Measurements from ENCODE around the gene MOSMO. TPM values are rescaled to one million over a fixed set of nuclear protein-coding genes. Genes with fewer than 3 reads are reported as not detected.

MOSMO gene
- total and polyA plus RNA-seq, 9 of the 15 experiments (the other 6 are each of a cell fraction or from before 2014, with no cell fraction given) = 1.9 to 13.3 (median 7.7) TPM

DNA sequence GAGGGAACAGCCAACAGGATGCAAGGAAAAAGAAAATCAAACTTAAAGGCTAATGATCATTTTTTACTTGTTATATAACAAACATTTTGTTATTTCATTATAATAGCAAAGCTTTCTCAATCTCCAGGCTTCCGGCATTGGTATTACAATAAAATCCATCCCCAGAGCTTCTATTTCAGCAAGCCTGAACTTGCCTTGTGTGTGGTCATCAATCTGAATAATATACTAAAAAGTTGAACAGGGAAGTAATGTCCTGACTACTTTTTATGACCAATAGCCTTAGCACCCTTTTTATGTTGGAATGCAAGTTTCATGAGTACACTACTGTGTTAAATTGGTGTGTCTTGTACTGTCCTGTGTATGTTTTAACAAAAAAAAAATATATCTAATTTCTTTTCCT lies 57.3 kb downstream of the MOSMO start:
- ATAC-seq = no peak
- CTCF ChIA-PET (ENCODE audit: low intra/inter-chr PET ratio) = no interaction called here
- Histone ChIP-seq H3K4me1 (replicated peaks in 1 of 2; ENCODE audit: control insufficient read depth in 2 of 2, insufficient read depth in 2 of 2, low read length in 2 of 2) (no peaks in the 10 kb centered on the region), H3K9ac (ENCODE audit: insufficient read depth in 1 of 2, low read depth in 2 of 2, low read length in 2 of 2) (no peak overlapping the region), H3K9me1 (ENCODE audit: control insufficient read depth, insufficient read depth, low read length) (no peaks in the 10 kb centered on the region), H3K79me2 (ENCODE audit: control insufficient read depth, insufficient read depth, low read length) (no peaks in the 10 kb centered on the region), H3K4me2 (ENCODE audit: insufficient read depth, low read length) (no peak overlapping the region), H2AFZ (ENCODE audit: low read depth, low read length) (no peak overlapping the region), H3K4me3 (no peak overlapping the region), H3K36me3 (ENCODE audit: control insufficient read depth, insufficient read depth, low read length) (no peaks in the 10 kb centered on the region), H3K9me3 (replicated peaks; ENCODE audit: control insufficient read depth, insufficient read depth, low read depth, low read length) (0 out of 2 replicates have a peak, but pooled peaks cover 1% of the 10 kb centered on the region), H4K20me1 (replicated peaks; ENCODE audit: control insufficient read depth, insufficient read depth, low read length) (no peaks in the 10 kb centered on the region), H3K27me3 (ENCODE audit: control insufficient read depth in 2 of 2, insufficient read depth in 2 of 2, low read length in 2 of 2) (no peaks in the 10 kb centered on the region), H3K27ac (ENCODE audit: extremely low read depth, low read depth, low read length) (no peak overlapping the region)
- DNase-seq (ENCODE audit: extremely low read depth in 1 of 4, low spot score in 3 of 4) = no peak
- FAIRE-seq = no peak
- 100% methylated on average over 1 of the region's 1 CpG for WGBS (ENCODE audit: insufficient coverage, low coverage, missing lambda C conversion rate)
- intact Hi-C loops (cut with micrococcal nuclease) (no loop called here), in situ Hi-C loops (cut with MboI) (no loop called here)
- BruUV-seq (replicated peaks) = no TSS peak
- POLR2A ChIA-PET = interaction anchor here (0.7 to 1.1 kb wide), 2 partner anchors 10 to 40 kb away, joined by 3 read pairs; no protein-coding TSS in a partner anchor
- TF ChIP-seq FOS (IDR thresholded peaks at IDR 0.05; ENCODE audit: extremely low read depth, insufficient read length) (no peak), YY1 (IDR thresholded peaks at IDR 0.05; ENCODE audit: borderline replicate concordance in 1 of 3, control insufficient read depth in 1 of 3, extremely low read depth in 1 of 3, insufficient read depth in 3 of 3, insufficient read length in 1 of 3, insufficient replicate concordance in 2 of 3, low read depth in 1 of 3, low read length in 2 of 3) (no peak), WHSC1 (IDR thresholded peaks at IDR 0.05; ENCODE audit: low read length) (no peak), ZFX (CRISPR knock-in tag; IDR thresholded peaks at IDR 0.05) (no peak), SNRNP70 (optimal IDR thresholded peaks at IDR 0.05; ENCODE audit: low read depth, low read length) (no peak), HMGN3 (IDR thresholded peaks at IDR 0.05; ENCODE audit: borderline replicate concordance, extremely low read depth, insufficient read length, low read depth, low read length) (no peak), ETS2 (tag; IDR thresholded peaks at IDR 0.05; ENCODE audit: borderline replicate concordance, poor library complexity, severe bottlenecking) (no peak), ZNF668 (CRISPR knock-in tag; IDR thresholded peaks at IDR 0.05) (no peak), RUNX1 (IDR thresholded peaks at IDR 0.05; ENCODE audit: low read depth) (no peak), SMAD4 (CRISPR knock-in tag; conservative IDR thresholded peaks at IDR 0.05) (no peak), NFE2L1 (tag; IDR thresholded peaks at IDR 0.05; ENCODE audit: borderline replicate concordance, low read depth) (no peak), TEAD4 (IDR thresholded peaks at IDR 0.05; ENCODE audit: low read length) (no peak), TEAD4 (CRISPR knock-in tag; IDR thresholded peaks at IDR 0.05; ENCODE audit: borderline replicate concordance) (no peak)
- TF ChIP-seq, protein P1, sequence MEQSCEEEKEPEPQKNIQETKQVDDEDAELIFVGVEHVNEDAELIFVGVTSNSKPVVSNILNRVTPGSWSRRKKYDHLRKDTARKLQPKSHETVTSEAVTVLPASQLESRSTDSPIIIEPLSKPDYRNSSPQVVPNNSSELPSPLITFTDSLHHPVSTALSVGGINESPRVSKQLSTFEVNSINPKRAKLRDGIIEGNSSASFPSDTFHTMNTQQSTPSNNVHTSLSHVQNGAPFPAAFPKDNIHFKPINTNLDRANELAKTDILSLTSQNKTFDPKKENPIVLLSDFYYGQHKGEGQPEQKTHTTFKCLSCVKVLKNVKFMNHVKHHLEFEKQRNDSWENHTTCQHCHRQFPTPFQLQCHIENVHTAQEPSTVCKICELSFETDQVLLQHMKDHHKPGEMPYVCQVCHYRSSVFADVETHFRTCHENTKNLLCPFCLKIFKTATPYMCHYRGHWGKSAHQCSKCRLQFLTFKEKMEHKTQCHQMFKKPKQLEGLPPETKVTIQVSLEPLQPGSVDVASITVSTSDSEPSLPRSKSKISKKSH (CRISPR knock-in tag; IDR thresholded peaks at IDR 0.05) = no peak
- TF ChIP-seq, protein P2, sequence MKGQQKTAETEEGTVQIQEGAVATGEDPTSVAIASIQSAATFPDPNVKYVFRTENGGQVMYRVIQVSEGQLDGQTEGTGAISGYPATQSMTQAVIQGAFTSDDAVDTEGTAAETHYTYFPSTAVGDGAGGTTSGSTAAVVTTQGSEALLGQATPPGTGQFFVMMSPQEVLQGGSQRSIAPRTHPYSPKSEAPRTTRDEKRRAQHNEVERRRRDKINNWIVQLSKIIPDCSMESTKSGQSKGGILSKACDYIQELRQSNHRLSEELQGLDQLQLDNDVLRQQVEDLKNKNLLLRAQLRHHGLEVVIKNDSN (CRISPR knock-in tag; IDR thresholded peaks at IDR 0.05) = no peak
- TF ChIP-seq, protein P3, sequence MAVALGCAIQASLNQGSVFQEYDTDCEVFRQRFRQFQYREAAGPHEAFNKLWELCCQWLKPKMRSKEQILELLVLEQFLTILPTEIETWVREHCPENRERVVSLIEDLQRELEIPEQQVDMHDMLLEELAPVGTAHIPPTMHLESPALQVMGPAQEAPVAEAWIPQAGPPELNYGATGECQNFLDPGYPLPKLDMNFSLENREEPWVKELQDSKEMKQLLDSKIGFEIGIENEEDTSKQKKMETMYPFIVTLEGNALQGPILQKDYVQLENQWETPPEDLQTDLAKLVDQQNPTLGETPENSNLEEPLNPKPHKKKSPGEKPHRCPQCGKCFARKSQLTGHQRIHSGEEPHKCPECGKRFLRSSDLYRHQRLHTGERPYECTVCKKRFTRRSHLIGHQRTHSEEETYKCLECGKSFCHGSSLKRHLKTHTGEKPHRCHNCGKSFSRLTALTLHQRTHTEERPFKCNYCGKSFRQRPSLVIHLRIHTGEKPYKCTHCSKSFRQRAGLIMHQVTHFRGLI (CRISPR knock-in tag; IDR thresholded peaks at IDR 0.05) = no peak
- TF ChIP-seq, protein P4, sequence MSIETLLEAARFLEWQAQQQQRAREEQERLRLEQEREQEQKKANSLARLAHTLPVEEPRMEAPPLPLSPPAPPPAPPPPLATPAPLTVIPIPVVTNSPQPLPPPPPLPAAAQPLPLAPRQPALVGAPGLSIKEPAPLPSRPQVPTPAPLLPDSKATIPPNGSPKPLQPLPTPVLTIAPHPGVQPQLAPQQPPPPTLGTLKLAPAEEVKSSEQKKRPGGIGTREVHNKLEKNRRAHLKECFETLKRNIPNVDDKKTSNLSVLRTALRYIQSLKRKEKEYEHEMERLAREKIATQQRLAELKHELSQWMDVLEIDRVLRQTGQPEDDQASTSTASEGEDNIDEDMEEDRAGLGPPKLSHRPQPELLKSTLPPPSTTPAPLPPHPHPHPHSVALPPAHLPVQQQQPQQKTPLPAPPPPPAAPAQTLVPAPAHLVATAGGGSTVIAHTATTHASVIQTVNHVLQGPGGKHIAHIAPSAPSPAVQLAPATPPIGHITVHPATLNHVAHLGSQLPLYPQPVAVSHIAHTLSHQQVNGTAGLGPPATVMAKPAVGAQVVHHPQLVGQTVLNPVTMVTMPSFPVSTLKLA (conservative IDR thresholded peaks at IDR 0.05) = no peak
